EH (cell line): ENCODE measurements around the gene LCN2.

ENCODE experiments used
- DNase-seq: peaks from one replicate; pipeline ENCODE4 v3.0.0-alpha.2; 2015; ENCODE audit warnings: low read depth

The LCN2 gene

DNA sequence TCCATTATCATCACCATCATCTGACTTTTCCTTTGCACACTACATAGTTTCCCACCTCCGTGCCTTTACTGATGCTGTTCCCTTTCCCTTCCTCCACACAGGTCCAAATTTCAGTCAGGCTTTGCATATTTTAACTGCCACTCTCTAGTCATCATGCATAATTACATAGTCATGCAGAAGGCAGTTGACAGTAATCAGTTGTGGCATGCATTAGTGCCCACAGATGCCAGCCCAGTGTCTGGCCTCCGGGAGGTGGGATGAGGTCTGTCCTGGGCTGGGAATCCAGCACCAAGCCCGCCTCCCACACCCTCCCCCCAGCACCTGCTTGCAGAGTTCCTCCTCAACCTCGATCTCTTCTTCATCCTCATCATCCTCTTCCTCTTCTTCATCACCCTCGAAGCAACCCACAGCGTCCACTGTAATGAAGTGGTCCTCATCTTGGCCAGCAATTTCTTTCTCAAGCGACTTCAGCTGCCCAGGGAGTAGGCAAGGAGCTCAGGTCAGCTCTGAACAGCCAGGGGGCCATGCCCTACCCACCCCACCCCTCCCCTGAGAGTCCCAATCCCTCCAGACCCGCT, 19.6 kb downstream of the LCN2 start:
- peak; percentile 25 for DNase-seq

DNA sequence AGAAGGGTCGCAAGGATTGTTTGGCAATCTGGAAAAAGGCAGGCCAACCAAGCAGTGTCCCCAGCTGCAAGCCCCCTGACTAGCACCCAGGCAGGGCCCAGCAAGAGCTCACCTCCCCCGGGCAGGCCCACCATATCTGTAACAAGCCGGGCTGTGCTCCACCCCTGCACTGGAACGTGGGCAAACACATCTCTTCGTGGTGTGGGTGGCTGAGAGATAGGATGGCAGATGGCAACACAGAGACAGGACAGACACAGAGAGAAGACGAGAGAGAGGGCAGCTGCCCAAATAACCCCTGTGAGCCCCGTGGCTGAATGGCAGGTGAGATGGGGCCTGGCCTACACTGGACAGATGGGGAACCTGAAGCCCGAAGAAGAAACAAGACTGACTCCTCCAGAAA, 20.2 kb downstream of the LCN2 start:
- DNase-seq = no peak

DNA sequence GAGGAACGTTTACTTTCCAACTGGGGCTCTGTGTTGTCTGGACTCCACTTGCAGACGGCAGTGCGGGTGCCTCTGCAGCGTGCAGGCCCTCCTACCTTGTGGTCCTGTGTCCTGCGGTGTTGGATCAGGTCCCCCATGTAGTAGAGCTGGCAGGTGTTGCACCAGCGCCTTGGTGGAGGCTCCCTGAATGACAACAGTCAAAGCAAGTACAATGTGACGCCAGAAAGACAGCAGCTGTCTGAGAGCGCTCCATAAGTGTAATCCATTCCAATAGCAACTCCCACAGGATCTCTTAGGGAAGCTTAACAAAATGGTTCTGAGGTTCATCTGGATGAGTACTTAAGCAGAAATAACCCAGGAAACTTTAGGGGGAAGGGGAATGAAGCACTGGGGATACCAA, 20.7 kb downstream of the LCN2 start:
- no peak for DNase-seq

DNA sequence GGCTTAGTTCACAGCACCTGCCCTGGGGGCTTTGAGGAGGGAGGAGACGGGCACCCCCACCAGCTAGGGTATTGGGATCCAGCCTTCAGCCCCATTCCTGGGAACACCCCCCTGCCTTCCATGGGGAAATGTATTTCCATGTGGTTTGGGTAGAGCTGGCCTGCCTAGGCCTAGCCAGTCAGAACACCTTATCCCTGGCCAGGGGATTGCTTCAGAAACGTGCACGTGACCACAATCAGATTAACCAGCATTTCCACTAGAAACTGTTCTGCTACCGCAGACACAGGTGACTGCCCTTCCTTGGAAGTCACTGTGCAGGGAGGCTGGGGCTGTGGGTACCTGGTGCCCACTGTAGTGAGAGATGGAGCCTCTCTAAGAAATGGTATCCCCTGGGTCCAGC, 24.8 kb downstream of the LCN2 start:
- no peak for DNase-seq

DNA sequence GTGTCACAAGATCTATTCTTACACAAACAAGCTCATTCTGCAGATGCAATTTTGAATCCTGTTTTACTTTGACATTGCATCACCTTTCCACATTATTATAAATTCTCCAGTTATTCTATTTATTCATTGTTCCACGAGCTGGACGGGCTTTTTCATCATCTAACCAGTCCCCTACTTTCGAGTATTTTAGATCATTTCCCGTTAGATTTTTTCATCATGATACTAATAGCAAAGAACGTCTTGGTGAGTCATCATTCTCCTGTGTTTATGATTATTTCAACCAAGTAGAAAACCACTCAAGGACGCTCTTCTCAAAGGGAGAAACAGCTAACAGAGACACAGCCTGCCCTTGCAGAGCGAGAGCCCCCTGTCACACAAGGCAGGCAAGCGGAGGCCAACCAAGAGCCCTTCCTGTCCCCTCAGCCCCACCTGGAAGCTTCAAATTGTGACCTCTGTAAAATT, 25.9 kb downstream of the LCN2 start:
- peak; percentile 60 for DNase-seq

DNA sequence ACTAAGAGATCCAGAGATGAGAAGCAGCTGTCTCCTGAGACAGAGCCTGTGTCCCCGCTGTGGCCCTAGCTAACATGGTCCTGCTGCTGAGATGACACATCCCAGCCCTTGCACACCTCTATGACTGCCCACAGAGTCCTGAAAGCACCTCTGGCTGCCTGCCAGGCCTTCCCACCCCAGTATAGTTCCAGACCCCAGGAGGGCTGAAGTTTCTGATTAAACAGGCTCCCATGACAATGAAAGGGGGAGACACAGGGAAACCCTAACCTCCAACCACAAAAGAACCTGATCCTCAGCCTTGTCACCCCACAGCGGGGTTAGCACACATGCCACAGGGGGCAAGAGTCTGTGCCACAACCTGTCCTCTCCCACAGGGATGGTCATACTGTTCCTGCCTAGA, 26.5 kb downstream of the LCN2 start:
- no peak for DNase-seq

DNA sequence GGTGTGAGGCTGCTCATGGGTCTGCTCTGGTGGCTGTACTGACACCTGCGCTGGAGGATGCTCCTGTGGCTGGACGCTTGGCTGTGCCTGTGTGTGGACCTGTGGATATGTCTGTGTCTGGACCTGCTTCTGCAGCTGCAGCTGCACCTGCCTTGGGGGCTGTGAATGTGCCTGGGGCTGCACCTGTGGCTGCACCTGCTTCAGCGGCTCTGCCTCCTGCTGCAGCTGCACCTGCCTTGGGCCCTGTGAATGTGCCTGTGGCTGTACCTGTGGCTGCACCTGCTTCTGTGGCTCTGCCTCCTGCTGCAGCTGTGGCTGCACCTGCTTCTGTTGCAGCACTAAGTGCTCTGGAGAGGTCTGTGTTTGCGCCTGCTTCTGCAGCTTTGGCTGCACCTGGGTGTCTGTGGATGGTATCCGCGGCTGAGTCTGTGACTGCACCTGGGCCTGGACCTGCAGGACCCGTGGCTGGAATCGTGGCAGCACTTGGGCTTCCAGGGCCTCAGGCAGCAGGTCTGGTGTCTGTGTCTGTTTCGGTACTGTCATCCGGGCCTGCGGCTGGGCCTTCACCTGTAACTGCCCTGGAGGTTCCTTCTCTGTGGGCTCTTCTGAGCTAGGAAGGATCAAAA, 29.7 kb downstream of the LCN2 start:
- no peak for DNase-seq

DNA sequence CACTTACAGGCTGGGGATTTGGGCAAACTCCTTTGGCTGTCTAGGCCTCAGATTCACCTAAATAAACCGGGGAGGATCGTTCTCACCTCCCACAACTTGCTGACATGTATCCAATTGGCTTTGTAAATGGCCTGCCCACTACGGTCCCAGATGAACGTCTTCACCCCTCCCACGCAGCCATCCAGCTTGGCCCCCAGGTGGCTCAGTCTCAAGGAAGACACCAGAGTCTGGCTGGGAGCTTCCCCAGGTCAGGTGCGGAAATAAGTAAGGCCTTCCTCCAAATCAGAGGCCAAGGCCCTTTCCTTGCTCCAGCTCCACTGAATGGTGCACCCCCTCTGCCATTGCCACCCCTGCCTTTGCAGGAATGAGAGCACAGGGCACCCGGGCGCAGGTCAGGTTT, 30.7 kb downstream of the LCN2 start:
- no peak for DNase-seq

DNA sequence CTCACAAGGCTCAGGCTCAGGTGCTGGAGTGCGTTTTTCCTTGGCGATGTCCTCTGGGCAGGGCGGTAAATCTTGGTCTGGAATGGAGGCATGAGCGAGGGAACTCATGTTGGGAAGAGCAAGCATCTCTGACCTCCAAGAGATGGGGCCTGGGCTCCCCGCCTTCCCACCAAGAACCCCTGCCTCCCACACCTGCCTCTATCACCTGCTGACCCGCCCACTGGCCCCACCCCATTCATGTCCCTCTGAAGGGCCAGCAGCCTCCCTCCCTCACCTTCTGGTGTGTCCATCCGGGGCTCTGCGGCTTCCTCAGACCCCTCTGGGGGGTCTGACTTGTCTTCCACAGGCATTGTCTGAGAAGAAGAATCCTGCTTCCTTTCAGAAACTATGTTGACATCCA, 31.2 kb downstream of the LCN2 start:
- no peak for DNase-seq

DNA sequence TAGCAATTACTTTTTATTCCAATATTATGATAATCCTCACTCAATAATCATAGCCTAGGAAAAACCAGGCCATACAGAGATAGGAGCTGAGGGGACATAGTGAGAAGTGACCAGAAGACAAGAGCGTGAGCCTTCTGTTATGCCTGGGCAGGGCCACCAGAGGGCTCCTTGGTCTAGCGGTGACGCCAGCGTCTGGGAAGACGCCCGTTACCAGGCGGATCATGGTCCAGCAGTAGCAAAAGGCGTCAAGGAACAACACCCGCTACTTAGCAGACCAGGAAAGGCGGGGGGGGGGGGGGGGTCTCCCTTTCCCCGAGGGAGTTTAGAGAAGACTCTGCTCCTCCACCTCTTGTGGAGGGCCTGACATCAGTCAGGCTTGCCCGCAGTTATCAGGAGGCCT, 32.2 kb downstream of the LCN2 start:
- peak; percentile 60 for DNase-seq

DNA sequence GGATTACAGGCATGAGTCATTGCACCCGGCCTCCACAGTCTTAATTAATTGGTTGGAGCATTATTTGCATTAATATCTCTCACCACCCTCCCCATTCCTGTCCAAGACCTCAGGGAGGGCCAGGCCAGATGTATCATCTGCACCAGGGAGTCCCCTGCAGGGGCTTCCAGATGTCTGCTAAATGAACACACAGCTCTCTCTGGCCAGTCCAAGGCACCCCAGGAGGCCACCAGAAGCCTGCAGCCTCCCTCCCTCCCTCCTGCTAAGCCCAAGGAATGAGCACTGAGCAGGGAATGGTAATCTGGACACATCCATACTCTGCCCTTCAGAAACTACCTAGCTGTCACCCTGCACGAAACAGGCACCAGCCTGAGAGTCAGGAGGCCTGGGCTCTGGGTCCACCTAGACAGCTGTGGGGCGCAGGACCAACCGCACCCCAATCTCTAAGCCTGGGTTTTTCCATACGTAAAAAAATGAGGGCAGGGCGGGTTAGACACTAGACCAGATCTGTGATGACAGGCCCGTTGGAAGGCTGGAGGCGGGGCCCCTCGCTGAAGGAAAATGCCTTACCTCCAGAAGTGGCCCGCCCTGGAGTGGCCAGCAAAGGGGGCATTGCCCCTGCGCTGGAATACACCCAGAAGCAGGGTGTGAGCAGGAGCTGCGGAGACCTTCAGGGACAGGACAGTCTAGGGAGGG, 33.8 kb downstream of the LCN2 start:
- DNase-seq = peak; percentile 42

DNA sequence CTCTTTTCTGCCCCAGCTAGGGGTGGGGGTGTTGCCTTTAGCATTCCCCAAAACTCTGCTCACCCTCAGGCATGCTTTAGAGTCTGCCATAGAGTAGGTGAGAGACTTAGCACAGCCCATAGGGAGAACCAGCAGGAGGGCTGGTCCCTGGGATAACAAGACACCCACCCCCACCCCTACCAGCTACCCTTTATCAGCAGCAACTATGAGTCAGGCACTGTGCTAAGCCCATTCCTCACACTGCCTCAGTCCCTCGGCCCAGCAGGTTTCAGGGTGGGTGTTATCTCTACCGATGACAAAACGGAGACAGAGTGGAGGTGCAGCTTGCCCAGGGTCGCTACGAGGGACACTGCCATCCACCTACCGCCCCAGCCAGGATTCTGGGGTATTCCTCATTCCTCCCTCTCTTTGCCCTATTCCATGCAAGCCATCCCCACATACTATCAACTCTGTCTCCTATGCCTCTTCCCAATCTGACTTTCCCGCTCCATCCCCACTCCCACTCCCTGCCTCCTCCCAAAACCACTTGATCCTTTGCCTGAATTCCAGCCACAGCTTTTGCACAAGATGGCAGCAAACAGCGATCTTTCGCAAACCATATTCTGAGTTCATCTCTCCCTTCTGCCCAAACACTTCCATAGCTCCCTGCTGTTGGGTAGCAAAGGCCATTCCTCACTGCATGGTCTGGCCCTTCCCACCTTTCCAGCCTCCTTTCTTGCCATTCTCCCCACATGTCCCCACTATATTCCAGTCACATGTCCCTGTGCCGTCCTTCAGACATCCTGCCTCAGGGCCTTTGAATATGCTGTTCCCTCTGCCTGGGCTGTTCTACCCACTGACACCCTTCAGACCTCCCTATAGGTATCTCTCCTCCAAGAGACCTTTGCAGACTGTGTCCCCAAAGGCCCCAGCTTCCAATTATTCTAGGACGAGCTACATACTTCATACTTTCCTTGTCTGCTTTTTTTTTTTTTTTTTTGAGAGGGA, 37.0 kb downstream of the LCN2 start:
- DNase-seq = no peak

DNA sequence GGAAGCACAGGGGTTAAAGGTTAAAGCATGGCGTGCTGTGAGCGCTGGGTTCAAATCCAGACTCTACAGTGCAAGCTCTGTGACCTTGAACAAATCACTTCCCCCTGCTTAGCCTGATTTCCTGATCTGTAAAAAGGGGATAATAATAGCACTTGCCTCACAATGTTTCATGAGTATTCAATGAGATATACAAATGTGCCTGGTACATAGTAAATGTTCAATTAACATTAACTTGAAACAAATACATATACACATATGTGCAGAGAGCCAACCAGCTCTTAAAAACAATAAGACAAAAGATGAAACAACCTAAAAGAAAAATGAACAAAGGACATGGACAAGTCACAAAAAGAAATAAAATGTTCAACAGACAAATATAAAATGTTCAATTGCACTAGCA, 38.1 kb downstream of the LCN2 start:
- DNase-seq = no peak

DNA sequence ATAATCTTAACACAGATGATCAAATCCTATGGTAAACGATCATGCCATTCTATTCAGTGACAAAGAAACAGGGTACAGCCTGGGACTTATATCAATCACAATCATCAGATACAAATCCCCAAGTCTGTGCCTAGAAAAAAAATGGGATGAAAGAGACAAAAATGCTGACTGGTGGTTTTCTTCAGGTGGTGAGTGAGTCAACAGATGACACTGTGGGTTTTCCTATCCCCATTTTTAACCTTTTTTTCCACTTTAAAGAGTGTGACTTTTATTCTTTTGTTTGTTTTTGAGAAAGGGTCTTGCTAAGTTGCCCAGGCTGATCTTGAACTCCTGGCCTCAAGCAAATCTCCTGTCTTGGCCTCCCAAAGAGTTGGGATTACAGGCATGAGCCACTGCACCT, 39.0 kb downstream of the LCN2 start:
- no peak for DNase-seq

DNA sequence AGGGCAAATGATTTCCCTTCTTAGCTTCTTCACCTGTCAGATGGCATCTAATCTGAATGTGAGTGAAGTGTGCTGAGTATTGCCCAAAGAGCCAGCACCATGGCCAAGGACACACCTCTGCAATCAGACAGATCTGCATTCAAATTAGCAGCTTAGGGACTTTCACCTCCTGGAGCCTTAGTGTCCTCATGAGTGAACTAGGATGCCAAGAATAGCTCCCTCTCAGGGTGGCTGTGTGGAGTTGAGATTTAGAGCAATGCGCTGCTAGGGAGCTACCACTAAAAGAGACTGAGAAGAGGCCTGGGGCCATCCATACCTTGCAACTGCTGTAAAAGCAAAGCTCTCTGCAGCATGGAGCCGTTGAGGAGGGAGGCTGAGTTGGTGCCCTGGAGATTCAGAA, 40.8 kb downstream of the LCN2 start:
- DNase-seq = no peak

DNA sequence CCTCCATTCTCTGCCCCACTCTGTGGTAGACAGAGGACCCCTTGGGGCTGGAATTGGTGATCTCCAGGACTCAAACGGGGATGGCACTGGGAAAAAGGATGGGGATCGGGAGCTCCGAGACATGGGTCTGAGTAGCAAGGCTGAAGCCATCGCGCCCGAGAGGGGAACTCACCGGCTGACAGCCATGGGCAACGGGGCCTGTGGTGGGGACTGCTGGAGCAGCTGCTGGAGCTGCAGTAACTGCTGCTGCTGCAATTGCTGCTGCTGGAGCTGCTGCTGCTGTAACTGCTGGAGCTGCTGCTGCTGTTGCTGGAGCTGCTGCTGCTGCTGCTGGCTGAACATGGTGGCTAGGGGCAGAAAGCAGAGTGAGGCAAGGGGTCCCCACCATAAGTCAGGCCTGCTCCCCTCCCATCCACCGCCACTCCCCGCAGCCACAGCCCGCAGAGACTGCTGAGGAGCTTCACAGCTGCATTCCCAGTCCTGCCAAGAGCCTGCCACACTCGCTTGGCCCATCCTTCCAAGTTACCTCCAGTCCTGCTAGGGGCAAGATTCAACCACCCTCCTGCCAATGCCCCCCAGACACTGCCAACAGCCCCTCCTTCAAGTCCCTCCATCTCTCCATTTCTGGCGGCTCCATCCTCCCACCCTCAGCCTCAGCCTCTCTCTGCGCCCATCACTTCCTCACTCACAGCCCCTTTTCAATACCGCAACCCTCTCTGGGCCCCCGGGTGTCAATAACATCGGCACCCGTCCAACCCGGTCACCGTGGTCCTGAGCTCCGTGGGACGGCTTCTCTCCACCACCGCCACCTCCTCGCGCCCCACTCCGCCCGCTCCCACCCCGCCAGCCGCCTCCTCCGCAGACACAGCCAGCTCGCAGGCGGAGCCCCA, 41.5 kb downstream of the LCN2 start:
- DNase-seq = no peak

DNA sequence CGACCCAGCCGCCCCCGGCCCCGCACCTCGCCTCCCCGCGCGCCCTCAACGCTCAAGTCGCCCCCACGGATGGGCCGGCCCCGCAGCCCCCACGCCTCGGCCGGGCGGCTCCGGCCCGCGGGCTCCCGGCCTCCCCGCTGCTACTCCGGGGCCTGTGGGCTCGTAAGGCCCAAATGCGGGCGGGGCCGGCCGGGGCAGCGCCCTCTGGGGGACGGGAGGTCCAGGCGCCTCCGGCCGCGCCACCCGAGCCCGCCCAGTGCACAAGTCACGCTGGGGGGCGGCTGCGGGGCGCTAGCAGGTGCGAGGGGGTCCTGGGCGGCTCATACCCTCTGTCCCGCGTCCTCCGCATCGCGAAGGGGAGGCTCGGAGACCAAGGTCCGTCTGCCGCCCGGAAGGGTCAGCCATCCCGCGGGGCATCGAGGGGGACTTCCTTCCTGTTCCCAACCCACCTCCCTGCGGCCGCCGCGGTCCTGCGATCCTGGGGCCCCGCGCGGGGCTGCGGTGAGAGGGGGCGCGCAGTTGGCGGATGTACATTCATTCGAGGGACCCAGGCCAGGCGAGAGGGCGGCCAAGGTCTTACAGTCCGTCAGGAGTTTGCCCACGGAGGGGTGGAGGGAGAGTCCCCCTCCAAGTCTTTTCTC, 42.3 kb downstream of the LCN2 start, which contains the start of gene CIZ1:
CIZ1 (minus strand) TSS at position 167 of the 641 bp plus-strand sequence. CDS start 715 bp downstream, outside the sequence.
- peak; percentile 77 for DNase-seq

DNA sequence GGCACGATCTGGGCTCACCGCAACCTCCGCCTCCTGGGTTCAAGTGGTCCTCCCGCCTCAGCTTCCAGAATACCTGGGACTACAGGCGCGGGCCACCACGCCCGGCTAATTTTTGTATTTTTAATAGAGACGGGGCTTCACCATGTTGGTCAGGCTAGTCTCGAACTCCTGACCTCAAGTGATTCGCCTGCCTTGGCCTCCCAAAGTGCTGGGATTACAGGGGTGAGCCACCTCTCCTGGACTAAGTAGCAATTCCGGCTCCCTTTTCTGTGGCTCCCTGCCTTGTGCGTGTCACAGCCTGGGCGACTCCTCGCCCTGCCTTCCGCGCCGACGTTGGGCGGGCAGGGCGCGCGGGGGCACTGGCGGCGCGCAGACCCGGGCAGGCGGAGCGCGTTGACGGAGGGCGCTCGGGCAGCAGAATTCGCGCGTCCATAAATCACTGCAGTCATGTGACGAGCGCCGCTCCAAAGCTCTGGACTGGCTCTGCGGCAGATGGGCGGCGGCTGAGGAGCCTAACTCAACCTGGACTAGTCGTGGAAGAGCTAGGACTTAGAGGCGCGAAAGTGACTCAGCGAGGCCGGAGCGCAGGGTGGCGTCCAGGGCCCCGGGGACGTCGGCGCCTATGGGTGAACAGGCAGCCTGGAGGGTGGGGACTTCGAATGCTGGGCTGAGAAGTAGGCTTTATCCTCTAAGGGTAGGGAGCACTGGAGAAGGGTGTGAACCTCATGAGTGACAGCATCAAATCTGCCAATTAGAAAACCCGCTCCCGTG, 43.5 kb downstream of the LCN2 start:
- peak; percentile 97 for DNase-seq

DNA sequence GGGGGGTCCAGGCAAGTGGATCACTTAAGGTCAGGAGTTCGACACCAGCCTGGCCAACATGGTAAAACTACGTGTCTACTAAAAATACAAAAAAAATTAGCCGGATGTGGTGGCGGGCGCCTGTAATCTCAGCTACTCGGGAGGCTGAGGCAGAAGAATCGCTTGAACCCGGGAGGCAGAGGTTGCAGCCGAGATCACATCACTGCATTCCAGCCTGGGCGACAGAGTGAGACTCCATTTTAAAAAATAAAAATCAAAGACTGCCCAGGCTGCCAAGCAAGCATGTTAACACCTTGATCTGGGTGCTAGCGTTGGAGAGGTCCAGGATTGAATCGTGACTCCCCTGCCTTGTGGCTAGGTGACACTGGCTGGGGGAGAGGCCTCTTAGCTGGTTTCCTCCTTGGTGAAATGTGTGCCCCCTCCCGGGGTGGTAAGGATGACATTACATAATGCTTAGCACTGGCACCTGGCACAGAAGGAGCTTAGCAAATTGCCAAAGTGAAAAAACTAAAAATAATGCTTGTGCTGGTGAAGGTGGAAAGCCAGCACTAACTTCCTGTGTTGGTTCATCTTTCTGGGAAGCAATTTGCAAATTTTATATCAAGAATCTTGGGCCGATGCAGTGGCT, 44.3 kb downstream of the LCN2 start:
- no peak for DNase-seq
